PC-3 (cell line): ENCODE results near the gene CCDC192. TPM values are rescaled to one million over a fixed set of nuclear protein-coding genes. Genes with fewer than 3 reads are reported as not detected.

Experiments used
- ATAC-seq: fragments of 200-7000 bp; cut with Tn5 transposase; 2 replicates; pipeline ENCODE4 v1.9.1; 2020; ENCODE audit warnings: mild to moderate bottlenecking, moderate library complexity
- BruUV-seq: library from RNA; stranded (reverse); fragments of 400-500 nt; replicated peaks from 2 replicates; lab custom pipeline; 2021; lab: Mats Ljungman, UMichigan
- CTCF ChIA-PET: fragments of 300-600 bp; sonication (Branson Sonifier 250); formaldehyde crosslinking; loops from one replicate; lab custom pipeline; 2022; ENCODE audit warnings: antibody characterized with exemption; lab: Charles Lee
- POLR2A ChIA-PET: fragments of 300-600 bp; sonication (Branson Sonifier 250); formaldehyde crosslinking; loops from one replicate; lab custom pipeline; 2022; ENCODE audit warnings: antibody characterized with exemption; ENCODE audit not compliant: unreplicated experiment; lab: Charles Lee
- DNase-seq: peaks from one replicate; pipeline ENCODE4 v3.0.0-alpha.2; 2015
- H2AFZ ChIP-seq: fragments of 300-600 bp; sonication (generic); 2 replicates; pipeline ENCODE4 v1.6.0; 2016; ENCODE audit warnings: antibody characterized with exemption, low read length
- H3F3A ChIP-seq: fragments of 300-600 bp; sonication (generic); one replicate; pipeline ENCODE4 v1.6.0; 2017; ENCODE audit warnings: antibody characterized with exemption, low read length, control low read depth, mild to moderate bottlenecking; ENCODE audit not compliant: unreplicated experiment
- H3K27ac ChIP-seq: fragments of 300-600 bp; sonication (generic); 2 replicates; pipeline ENCODE4 v1.5.1; 2016; ENCODE audit warnings: mild to moderate bottlenecking, low read length
- H3K27me3 ChIP-seq: fragments of 300-600 bp; sonication (generic); 2 replicates; pipeline ENCODE4 v1.6.1; 2016; ENCODE audit warnings: low read length, mixed read lengths
- H3K36me3 ChIP-seq: fragments of 300-600 bp; sonication (generic); 2 replicates; pipeline ENCODE4 v1.6.1; 2016; ENCODE audit warnings: low read depth, mixed run types, low read length, mixed read lengths
- H3K4me1 ChIP-seq: fragments of 300-600 bp; sonication (generic); 2 replicates; pipeline ENCODE4 v1.5.1; 2016; ENCODE audit warnings: low read length; ENCODE audit not compliant: insufficient read depth
- H3K4me2 ChIP-seq: fragments of 300-600 bp; sonication (generic); 2 replicates; pipeline ENCODE4 v1.6.0; 2016; ENCODE audit warnings: low read length
- H3K4me3 ChIP-seq: fragments of 300-600 bp; sonication (generic); 2 replicates; pipeline ENCODE4 v1.5.1; 2016; ENCODE audit warnings: mild to moderate bottlenecking, low read length, mixed read lengths
- H3K79me2 ChIP-seq: fragments of 300-600 bp; sonication (generic); 2 replicates; pipeline ENCODE4 v1.6.1; 2017; ENCODE audit warnings: low read length, mixed read lengths
- H3K9ac ChIP-seq: fragments of 300-600 bp; sonication (generic); 2 replicates; pipeline ENCODE4 v1.6.0; 2016; ENCODE audit warnings: mild to moderate bottlenecking, low read length
- H3K9me2 ChIP-seq: fragments of 300-600 bp; sonication (generic); replicated peaks from 2 replicates; pipeline ENCODE4 v1.6.1; 2016; ENCODE audit warnings: mixed run types, low read length, mixed read lengths
- H3K9me3 ChIP-seq: fragments of 300-600 bp; sonication (generic); 2 replicates; pipeline ENCODE4 v1.6.1; 2016; ENCODE audit warnings: low read length, mixed read lengths
- H4K20me1 ChIP-seq: fragments of 300-600 bp; sonication (generic); 2 replicates; pipeline ENCODE4 v1.6.1; 2016; ENCODE audit warnings: low read length, mixed read lengths
- EZH2 ChIP-seq: fragments of 300-600 bp; sonication (generic); IDR thresholded peaks from one replicate; pipeline ENCODE4 v1.6.1; 2017; ENCODE audit warnings: antibody characterized with exemption, mild to moderate bottlenecking, low read length; ENCODE audit not compliant: unreplicated experiment
- EZH2phosphoT487 ChIP-seq: fragments of 300-600 bp; sonication (generic); IDR thresholded peaks from 2 replicates; pipeline ENCODE4 v1.6.1; 2018; ENCODE audit warnings: mild to moderate bottlenecking, antibody characterized with exemption, low read length, borderline replicate concordance
- intact Hi-C: fragments of 100-400 bp; cut with micrococcal nuclease; formaldehyde crosslinking; loops from 2 replicates; pipeline ENCODE4 v1.9.0; 2023
- total RNA-seq: library from RNA; depleted of rRNA; stranded (reverse); fragments of >200 nt; gene quantifications from 2 replicates; pipeline ENCODE4 v1.2.3, GENCODE V29; 2014
- TF ChIP-seq, protein P1 (sequence below): fragments of 300-600 bp; sonication (generic); conservative IDR thresholded peaks from 2 replicates; pipeline ENCODE4 v1.5.1; 2017; ENCODE audit warnings: antibody characterized with exemption, low read depth, mild to moderate bottlenecking, low read length

The CCDC192 gene
- total RNA-seq, 1 experiment from 2014 or later: not detected

DNA sequence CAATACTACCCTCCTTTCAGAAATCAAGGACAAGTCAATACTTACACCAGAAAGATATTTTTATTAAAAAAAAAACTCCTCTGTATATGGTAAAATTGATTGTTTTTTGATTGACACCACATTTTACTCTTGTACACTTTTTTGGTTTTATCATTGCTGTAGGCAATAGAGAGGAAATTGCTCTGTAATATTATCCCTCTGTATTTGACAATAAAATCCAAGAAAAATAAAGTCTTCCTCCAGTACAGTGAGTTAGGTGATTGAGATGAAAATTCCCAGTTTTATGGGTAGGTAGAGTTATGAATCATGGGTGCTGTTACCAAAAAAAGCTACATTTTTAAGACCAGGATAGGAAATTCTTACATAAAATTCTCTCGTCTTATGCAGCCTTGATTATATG is 22.6 kb upstream of the CCDC192 start:
- DNase-seq: no peak
- H4K20me1 ChIP-seq: no peaks in the 10 kb centered on the region
- POLR2A ChIA-PET: no interaction called here
- no peaks in the 10 kb centered on the region for H3K79me2 ChIP-seq
- peaks cover 13% of the 10 kb centered on the region; the same call in 1 of the 2 replicates for H3K27me3 ChIP-seq
- no peak overlapping the region for H3K4me3 ChIP-seq
- ATAC-seq: peak; percentile 29; the same call in 1 of the 2 replicates
- TF ChIP-seq EZH2 (no peak), EZH2phosphoT487 (no peak)
- TF ChIP-seq, protein P1, sequence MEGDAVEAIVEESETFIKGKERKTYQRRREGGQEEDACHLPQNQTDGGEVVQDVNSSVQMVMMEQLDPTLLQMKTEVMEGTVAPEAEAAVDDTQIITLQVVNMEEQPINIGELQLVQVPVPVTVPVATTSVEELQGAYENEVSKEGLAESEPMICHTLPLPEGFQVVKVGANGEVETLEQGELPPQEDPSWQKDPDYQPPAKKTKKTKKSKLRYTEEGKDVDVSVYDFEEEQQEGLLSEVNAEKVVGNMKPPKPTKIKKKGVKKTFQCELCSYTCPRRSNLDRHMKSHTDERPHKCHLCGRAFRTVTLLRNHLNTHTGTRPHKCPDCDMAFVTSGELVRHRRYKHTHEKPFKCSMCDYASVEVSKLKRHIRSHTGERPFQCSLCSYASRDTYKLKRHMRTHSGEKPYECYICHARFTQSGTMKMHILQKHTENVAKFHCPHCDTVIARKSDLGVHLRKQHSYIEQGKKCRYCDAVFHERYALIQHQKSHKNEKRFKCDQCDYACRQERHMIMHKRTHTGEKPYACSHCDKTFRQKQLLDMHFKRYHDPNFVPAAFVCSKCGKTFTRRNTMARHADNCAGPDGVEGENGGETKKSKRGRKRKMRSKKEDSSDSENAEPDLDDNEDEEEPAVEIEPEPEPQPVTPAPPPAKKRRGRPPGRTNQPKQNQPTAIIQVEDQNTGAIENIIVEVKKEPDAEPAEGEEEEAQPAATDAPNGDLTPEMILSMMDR: no peak
- H3K9ac ChIP-seq: no peak overlapping the region
- no peaks in the 10 kb centered on the region for H3K36me3 ChIP-seq
- CTCF ChIA-PET: no interaction called here
- BruUV-seq: no TSS peak
- H3K27ac ChIP-seq: no peak overlapping the region
- intact Hi-C loops: no loop called here
- H2AFZ ChIP-seq: no peak overlapping the region
- H3F3A ChIP-seq: no peaks in the 10 kb centered on the region
- H3K4me1 ChIP-seq: no peaks in the 10 kb centered on the region
- no peaks in the 10 kb centered on the region for H3K9me3 ChIP-seq
- no peaks in the 10 kb centered on the region for H3K9me2 ChIP-seq
- no peak overlapping the region for H3K4me2 ChIP-seq

GRCh38 chr5:127683008-127683407 is 20.2 kb upstream of the CCDC192 start:
- peaks cover 15% of the 10 kb centered on the region; the same call in 1 of the 2 replicates for H3K27me3 ChIP-seq
- ChIA-PET CTCF (no interaction called here), POLR2A (no interaction called here)
- no peak for TF ChIP-seq EZH2phosphoT487
- no peak for TF ChIP-seq EZH2
- TF ChIP-seq, protein P1: no peak
- no peaks in the 10 kb centered on the region for H4K20me1 ChIP-seq
- no peaks in the 10 kb centered on the region for H3F3A ChIP-seq
- H3K79me2 ChIP-seq: no peaks in the 10 kb centered on the region
- no peak overlapping the region for H3K9ac ChIP-seq
- H3K4me3 ChIP-seq: no peak overlapping the region
- H3K9me2 ChIP-seq: 0 out of 2 replicates have a peak, but pooled peaks cover 3% of the 10 kb centered on the region
- no peak overlapping the region for H3K27ac ChIP-seq
- H2AFZ ChIP-seq: no peak overlapping the region
- H3K4me1 ChIP-seq: no peaks in the 10 kb centered on the region
- H3K36me3 ChIP-seq: no peaks in the 10 kb centered on the region
- ATAC-seq (no peak), DNase-seq (no peak)
- no TSS peak for BruUV-seq
- no peak overlapping the region for H3K4me2 ChIP-seq
- intact Hi-C loops: no loop called here
- H3K9me3 ChIP-seq: no peaks in the 10 kb centered on the region

- Histone ChIP-seq H3K27ac (no peak overlapping the region), H2AFZ (no peak overlapping the region), H3K9ac (no peak overlapping the region), H3K4me2 (no peak overlapping the region), H3K4me1 (no peaks in the 10 kb centered on the region), H3K9me2 (0 out of 2 replicates have a peak, but pooled peaks cover 5% of the 10 kb centered on the region), H4K20me1 (no peaks in the 10 kb centered on the region), H3K4me3 (no peak overlapping the region), H3F3A (no peaks in the 10 kb centered on the region), H3K27me3 (peaks cover 18% of the 10 kb centered on the region; the same call in 1 of the 2 replicates), H3K9me3 (no peaks in the 10 kb centered on the region), H3K79me2 (no peaks in the 10 kb centered on the region), H3K36me3 (no peaks in the 10 kb centered on the region)
- ChIA-PET POLR2A (no interaction called here), CTCF (no interaction called here)
- BruUV-seq: no TSS peak
- ATAC-seq (no peak), DNase-seq (no peak)
- intact Hi-C loops: no loop called here
- TF ChIP-seq EZH2phosphoT487 (no peak), EZH2 (no peak)
- TF ChIP-seq, protein P1: no peak
Observed at GRCh38 chr5:127684726-127685467, 18.3 kb upstream of the CCDC192 start.
